Natural killer cell treated with Interleukin-12 subunit alpha and Interleukin-12 subunit beta and Interleukin-15 and Interleukin-18, amount 100 ng/mL, for 72 hours (primary cell): ENCODE data around the gene HMCN1. TPM values are rescaled to one million over a fixed set of nuclear protein-coding genes. Genes with fewer than 3 reads are reported as not detected.

Experiments
- ATAC-seq, 2 donors: fragments of 150-1000 bp; cut with Tn5 transposase in 1 of 2; sonication (Bioruptor Pico), chemical (Tn5 transposase) in 1 of 2; 2 replicates each; pipeline ENCODE4 v1.10.0; 2021
- DNase-seq: peaks from one replicate; pipeline ENCODE4 v3.0.0; 2022; ENCODE audit warnings: low spot score
- H3K27ac Mint-ChIP-seq, 2 donors: 1 replicate in 1 of 2; 2 replicates in 1 of 2; pipeline ENCODE4 v1.8.0; 2022; ENCODE audit warnings: mixed read lengths in 2 of 2, mild to moderate bottlenecking in 1 of 2, moderate library complexity in 1 of 2
- H3K27me3 Mint-ChIP-seq, 2 donors: 1 replicate in 1 of 2; 2 replicates in 1 of 2; pipeline ENCODE4 v1.8.0; 2022; ENCODE audit warnings: mixed read lengths in 2 of 2
- H3K36me3 Mint-ChIP-seq: one replicate; pipeline ENCODE4 v1.8.0; 2022; ENCODE audit warnings: mixed read lengths
- H3K4me1 Mint-ChIP-seq, 2 donors: 1 replicate in 1 of 2; 2 replicates in 1 of 2; pipeline ENCODE4 v1.8.0; 2022; ENCODE audit warnings: low read depth in 2 of 2, mixed read lengths in 2 of 2, mild to moderate bottlenecking in 1 of 2
- H3K4me3 Mint-ChIP-seq: one replicate; pipeline ENCODE4 v1.8.0; 2022; ENCODE audit warnings: mixed read lengths
- H3K9me3 Mint-ChIP-seq: 2 replicates; pipeline ENCODE4 v1.8.0; 2022; ENCODE audit warnings: mixed read lengths
- total RNA-seq, 2 donors: library from RNA; stranded (reverse); gene quantifications; one replicate each; pipeline ENCODE4 v1.2.3, GENCODE V29; 2022

HMCN1 gene
- total RNA-seq, 2 donors from 2014 or later, result 1.1 to 1.4 TPM

- H3K4me3 Mint-ChIP-seq, result no peak overlapping the region
- H3K4me1 Mint-ChIP-seq, result no peaks in the 10 kb centered on the region
- no peak overlapping the region for H3K27ac Mint-ChIP-seq
- H3K9me3 Mint-ChIP-seq, result no peaks in the 10 kb centered on the region
- peaks cover 3 to 28% of the 10 kb centered on the region in 2 donors for H3K27me3 Mint-ChIP-seq
- DNase-seq (no peak), ATAC-seq (no peak)
- no peaks in the 10 kb centered on the region for H3K36me3 Mint-ChIP-seq
Measured at GRCh38 chr1:186212568-186213224, 478.5 kb downstream of the HMCN1 start.

GRCh38 chr1:186213225-186213607 lies 479.0 kb downstream of the HMCN1 start:
- Mint-ChIP-seq H3K27me3 (peaks cover 3 to 28% of the 10 kb centered on the region in 2 donors), H3K27ac (no peak overlapping the region), H3K9me3 (no peaks in the 10 kb centered on the region), H3K4me1 (no peaks in the 10 kb centered on the region), H3K36me3 (no peaks in the 10 kb centered on the region), H3K4me3 (no peak overlapping the region)
- ATAC-seq, result no peak
- no peak for DNase-seq

DNA sequence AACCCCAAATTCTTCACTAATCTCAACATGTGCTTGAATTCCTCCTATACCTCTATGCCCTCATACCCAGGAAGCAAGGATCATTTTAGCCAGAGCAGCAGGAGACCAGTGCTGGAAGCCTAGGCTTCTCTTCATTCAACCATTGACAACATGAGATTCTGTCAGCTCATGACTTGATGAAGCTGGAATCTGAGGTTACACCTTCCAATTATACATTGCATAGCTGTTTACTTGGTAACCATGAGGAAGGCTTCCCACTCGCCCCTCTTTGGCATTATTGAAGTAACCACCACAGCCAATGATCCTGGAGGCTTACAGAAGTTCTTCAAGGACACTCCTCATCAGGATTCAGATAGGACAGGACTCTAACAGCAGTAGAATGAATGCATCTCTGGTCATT lies 480.6 kb downstream of the HMCN1 start:
- Mint-ChIP-seq H3K27me3 (peaks cover 3 to 19% of the 10 kb centered on the region in 2 donors), H3K4me1 (no peaks in the 10 kb centered on the region), H3K27ac (no peak overlapping the region), H3K36me3 (no peaks in the 10 kb centered on the region), H3K4me3 (no peak overlapping the region), H3K9me3 (no peaks in the 10 kb centered on the region)
- no peak for ATAC-seq
- no peak for DNase-seq

GRCh38 chr1:186215636-186216035 lies 481.4 kb downstream of the HMCN1 start:
- H3K4me3 Mint-ChIP-seq, result no peak overlapping the region
- H3K27ac Mint-ChIP-seq, result no peak overlapping the region

GRCh38 chr1:186218654-186219352 lies 484.6 kb downstream of the HMCN1 start:
- Mint-ChIP-seq H3K4me1 (no peaks in the 10 kb centered on the region), H3K27ac (no peak overlapping the region), H3K9me3 (peaks cover 3% of the 10 kb centered on the region), H3K36me3 (no peaks in the 10 kb centered on the region), H3K4me3 (no peak overlapping the region), H3K27me3 (peaks cover 0 to 8% of the 10 kb centered on the region in 2 donors)
- ATAC-seq, result no peak
- no peak for DNase-seq

More at GRCh38 chr1:186215636-186216035, 481.4 kb downstream of the HMCN1 start:
- H3K4me1 Mint-ChIP-seq, result no peaks in the 10 kb centered on the region
- no peaks in the 10 kb centered on the region for H3K9me3 Mint-ChIP-seq
- no peak for DNase-seq
- ATAC-seq, result no peak
- no peaks in the 10 kb centered on the region for H3K36me3 Mint-ChIP-seq
- peaks cover 3 to 18% of the 10 kb centered on the region in 2 donors for H3K27me3 Mint-ChIP-seq

GRCh38 chr1:186220067-186220466 lies 485.9 kb downstream of the HMCN1 start:
- no peak overlapping the region for H3K4me3 Mint-ChIP-seq

DNA sequence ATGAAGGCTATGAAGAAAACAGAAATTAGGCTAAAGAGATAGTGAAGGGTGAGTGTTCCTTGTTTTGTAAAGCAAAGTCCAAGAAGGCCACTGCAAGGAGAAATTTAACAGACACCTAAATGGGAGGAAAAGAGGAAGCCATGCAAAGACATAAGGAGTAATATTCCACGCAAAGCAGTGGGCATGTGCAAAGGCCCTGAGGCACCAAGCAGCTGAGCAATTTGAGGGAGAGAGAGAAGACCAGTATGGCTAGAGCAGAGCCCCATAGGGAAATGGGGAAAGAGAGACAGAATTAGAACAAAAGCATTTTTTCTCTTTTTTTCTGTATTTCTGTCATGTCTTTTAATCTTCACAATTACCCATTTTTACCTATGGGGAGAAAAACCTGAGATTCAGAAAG lies 486.7 kb downstream of the HMCN1 start:
- H3K9me3 Mint-ChIP-seq, result peaks cover 3% of the 10 kb centered on the region
- ATAC-seq (no peak), DNase-seq (no peak)
- peaks cover 0 to 15% of the 10 kb centered on the region in 2 donors for H3K27me3 Mint-ChIP-seq
- H3K4me1 Mint-ChIP-seq, result no peaks in the 10 kb centered on the region
- H3K27ac Mint-ChIP-seq, result no peak overlapping the region
- H3K4me3 Mint-ChIP-seq, result no peak overlapping the region
- H3K36me3 Mint-ChIP-seq, result no peaks in the 10 kb centered on the region

More at GRCh38 chr1:186220067-186220466, 485.9 kb downstream of the HMCN1 start:
- ATAC-seq, result no peak
- DNase-seq, result no peak
- Mint-ChIP-seq H3K36me3 (no peaks in the 10 kb centered on the region), H3K4me1 (no peaks in the 10 kb centered on the region), H3K27me3 (peaks cover 0 to 15% of the 10 kb centered on the region in 2 donors), H3K27ac (no peak overlapping the region), H3K9me3 (peaks cover 3% of the 10 kb centered on the region)

DNA sequence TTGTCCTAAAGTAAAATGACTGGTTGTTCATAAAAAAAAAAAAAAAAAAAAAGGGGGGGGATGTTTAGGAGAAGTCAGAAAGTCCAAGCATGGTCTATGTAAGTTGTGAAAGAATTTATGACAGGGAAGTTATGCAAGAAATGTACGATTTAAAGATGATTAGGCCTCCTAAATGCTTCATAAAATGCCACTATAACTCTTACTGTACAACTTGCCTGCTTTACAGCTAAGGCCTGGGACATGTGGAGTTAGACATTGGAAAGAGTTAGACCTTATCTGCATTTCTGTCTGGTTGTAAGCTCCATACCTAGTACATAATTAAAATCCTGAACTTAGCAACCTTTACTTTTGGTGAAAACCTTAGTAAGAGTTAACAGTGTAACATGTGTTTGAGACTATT lies 490.9 kb downstream of the HMCN1 start:
- no peaks in the 10 kb centered on the region for H3K4me1 Mint-ChIP-seq
- H3K27ac Mint-ChIP-seq, result no peak overlapping the region
- peaks cover 2 to 21% of the 10 kb centered on the region in 2 donors for H3K27me3 Mint-ChIP-seq
- DNase-seq (no peak), ATAC-seq (no peak)
- H3K4me3 Mint-ChIP-seq, result no peak overlapping the region
- H3K9me3 Mint-ChIP-seq, result peaks cover 3% of the 10 kb centered on the region
- H3K36me3 Mint-ChIP-seq, result no peaks in the 10 kb centered on the region

GRCh38 chr1:186228749-186229148 lies 494.6 kb downstream of the HMCN1 start:
- ATAC-seq, result no peak
- Mint-ChIP-seq H3K4me3 (no peak overlapping the region), H3K9me3 (peaks cover 6% of the 10 kb centered on the region), H3K27ac (no peak overlapping the region), H3K36me3 (no peaks in the 10 kb centered on the region), H3K27me3 (peaks cover 9 to 20% of the 10 kb centered on the region in 2 donors), H3K4me1 (no peaks in the 10 kb centered on the region)
- no peak for DNase-seq

- DNase-seq (no peak), ATAC-seq (no peak)
- H3K4me1 Mint-ChIP-seq, result no peaks in the 10 kb centered on the region
- H3K36me3 Mint-ChIP-seq, result no peaks in the 10 kb centered on the region
- H3K27me3 Mint-ChIP-seq, result peaks cover 9 to 14% of the 10 kb centered on the region in 2 donors
- H3K9me3 Mint-ChIP-seq, result peaks cover 6% of the 10 kb centered on the region
- no peak overlapping the region for H3K27ac Mint-ChIP-seq
- H3K4me3 Mint-ChIP-seq, result no peak overlapping the region
Measured at GRCh38 chr1:186231861-186232436, 497.8 kb downstream of the HMCN1 start.

DNA sequence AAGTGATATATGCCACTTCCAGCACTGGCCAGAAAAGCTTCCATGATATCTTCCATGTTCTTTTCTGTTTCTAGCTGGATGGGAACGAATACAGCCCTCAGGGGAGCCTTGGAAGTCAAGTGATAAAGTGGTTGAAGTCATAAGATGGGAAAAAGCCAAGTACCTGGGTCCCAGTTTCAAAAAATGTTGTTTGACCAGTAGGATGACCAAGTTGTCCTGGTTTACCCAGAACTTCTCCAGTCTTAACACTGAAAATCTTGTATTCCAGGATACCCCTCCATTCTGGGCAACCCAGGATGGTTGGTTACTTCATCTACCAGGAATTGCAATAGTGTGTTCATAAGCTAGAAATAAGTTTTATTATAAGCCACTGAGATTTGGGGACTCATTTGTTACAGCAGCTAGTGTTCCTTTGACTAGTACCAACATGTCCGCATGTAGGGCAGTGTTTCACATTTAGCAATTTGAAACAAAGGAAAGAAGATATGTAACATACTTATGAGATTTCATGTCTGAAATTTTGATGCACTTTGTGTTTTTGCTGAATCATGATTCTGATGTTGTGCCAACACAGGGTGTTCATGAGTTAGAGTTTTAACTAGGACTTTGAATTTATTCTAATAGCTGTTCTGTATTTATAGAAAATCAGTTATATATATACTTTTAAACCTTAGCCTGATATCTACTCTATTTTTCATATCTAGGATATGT lies 500.9 kb downstream of the HMCN1 start:
- peaks cover 6% of the 10 kb centered on the region for H3K9me3 Mint-ChIP-seq
- peaks cover 0 to 7% of the 10 kb centered on the region in 2 donors for H3K27me3 Mint-ChIP-seq
- H3K4me1 Mint-ChIP-seq, result no peaks in the 10 kb centered on the region
- no peaks in the 10 kb centered on the region for H3K36me3 Mint-ChIP-seq
- H3K27ac Mint-ChIP-seq, result no peak overlapping the region
- DNase-seq (no peak), ATAC-seq (no peak)
- no peak overlapping the region for H3K4me3 Mint-ChIP-seq

DNA sequence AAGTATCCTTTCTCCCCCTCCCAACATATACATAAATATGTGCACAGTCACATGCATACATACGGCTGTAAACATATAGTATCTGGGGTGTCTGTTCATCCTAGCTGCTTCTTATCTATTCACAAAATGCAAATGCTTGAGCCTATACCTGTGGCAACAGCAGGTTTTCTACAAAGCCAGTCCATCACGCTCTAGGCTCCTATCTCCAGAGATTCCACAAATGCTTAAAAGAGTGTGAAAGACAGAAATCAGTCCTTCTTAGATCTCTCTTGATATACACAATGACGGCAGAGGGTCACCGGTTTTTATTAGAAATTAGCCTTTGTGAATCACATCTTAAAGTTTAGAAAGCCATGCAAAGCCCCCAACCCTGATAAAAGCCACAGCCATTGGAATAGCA lies 501.5 kb downstream of the HMCN1 start:
- Mint-ChIP-seq H3K9me3 (peaks cover 6% of the 10 kb centered on the region), H3K4me1 (no peaks in the 10 kb centered on the region), H3K36me3 (no peaks in the 10 kb centered on the region), H3K27ac (no peak overlapping the region), H3K4me3 (no peak overlapping the region), H3K27me3 (peaks cover 0 to 7% of the 10 kb centered on the region in 2 donors)
- DNase-seq, result no peak
- no peak for ATAC-seq

DNA sequence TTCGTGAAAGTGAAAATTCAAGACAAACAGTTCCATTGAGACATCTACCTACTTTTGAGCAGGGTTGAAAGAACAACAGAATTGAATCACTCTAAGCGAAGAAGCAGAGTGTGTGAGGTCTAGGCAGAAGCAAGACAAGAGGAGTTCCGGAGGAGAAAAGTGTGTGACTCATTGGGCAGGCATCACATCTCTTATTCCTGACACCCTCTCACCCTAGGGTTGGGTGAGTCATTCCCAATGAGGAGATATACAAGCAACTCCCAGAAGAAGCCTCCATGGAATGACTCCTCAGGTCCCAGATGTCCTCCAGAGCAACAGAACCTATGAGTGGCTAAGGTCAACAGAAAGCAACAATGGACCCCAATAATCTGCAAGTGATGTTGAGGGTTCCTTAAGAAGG lies 502.7 kb downstream of the HMCN1 start:
- H3K4me3 Mint-ChIP-seq, result no peak overlapping the region
- H3K36me3 Mint-ChIP-seq, result no peaks in the 10 kb centered on the region
- peaks cover 5 to 6% of the 10 kb centered on the region in 2 donors for H3K27me3 Mint-ChIP-seq
- H3K9me3 Mint-ChIP-seq, result peaks cover 6% of the 10 kb centered on the region
- DNase-seq (no peak), ATAC-seq (no peak)
- no peak overlapping the region for H3K27ac Mint-ChIP-seq
- no peaks in the 10 kb centered on the region for H3K4me1 Mint-ChIP-seq

DNA sequence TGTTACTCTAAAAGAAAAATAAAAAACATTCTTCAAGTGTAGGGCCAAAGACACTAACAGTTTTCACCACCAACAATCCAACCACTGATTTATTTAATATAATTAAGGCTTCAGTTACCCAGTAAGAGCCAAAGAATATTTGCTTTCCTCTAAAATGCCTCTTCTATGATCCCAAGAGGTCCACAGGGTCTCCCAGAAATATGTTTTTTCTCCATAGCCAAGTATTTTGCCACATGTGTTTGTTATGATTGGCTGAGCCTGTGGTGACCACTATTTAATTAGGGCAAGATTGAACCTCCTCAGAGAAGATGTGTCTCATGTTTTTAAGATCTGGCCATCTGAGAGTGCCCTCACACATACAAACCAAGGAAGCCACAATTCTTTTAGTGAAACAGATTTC lies 505.0 kb downstream of the HMCN1 start:
- Mint-ChIP-seq H3K36me3 (no peaks in the 10 kb centered on the region), H3K27me3 (peaks cover 0 to 12% of the 10 kb centered on the region in 2 donors), H3K4me3 (no peak overlapping the region), H3K4me1 (no peaks in the 10 kb centered on the region), H3K9me3 (no peaks in the 10 kb centered on the region), H3K27ac (no peak overlapping the region)
- ATAC-seq, result no peak
- no peak for DNase-seq
